ENCODE data around the gene LRRC4C.

- TF ChIP-seq CTCF (conservative IDR thresholded peaks at IDR 0.05 in 1 of 2, IDR thresholded peaks at IDR 0.05 in 1 of 2; ENCODE audit: extremely low read depth in 1 of 2, insufficient read depth in 1 of 2, low read depth in 1 of 2, low read length in 2 of 2) = no peak
- TF ChIP-seq EZH2 (IDR thresholded peaks at IDR 0.05; ENCODE audit: borderline replicate concordance, low read length) = no peak
Measured at GRCh38 chr11:40701027-40701426, 758.4 kb downstream of the LRRC4C start.
